Inferior parietal cortex (tissue), 1 donor: ENCODE data around the gene ZCWPW1.
"Not testable (repeated sequence)": the region's sequence is repeated elsewhere in the genome, so short reads cannot be mapped to it uniquely, and the experiment has no call there.

Experiments
- DNase-seq: peaks from one replicate; pipeline ENCODE4 v3.0.0-alpha.2; 2016; ENCODE audit errors: extremely low spot score

Gene ZCWPW1

GRCh38 chr7:100400656-100401055, 27.8 kb downstream of the ZCWPW1 start:
- DNase-seq: no peak

GRCh38 chr7:100400041-100400440, 28.5 kb downstream of the ZCWPW1 start:
- DNase-seq: no peak

- DNase-seq: no peak
Observed at GRCh38 chr7:100398239-100398638, 30.3 kb downstream of the ZCWPW1 start.

- no peak for DNase-seq
Observed at GRCh38 chr7:100397315-100398081, 31.0 kb downstream of the ZCWPW1 start.

GRCh38 chr7:100396421-100396982, 32.0 kb downstream of the ZCWPW1 start:
- DNase-seq: no peak

GRCh38 chr7:100394077-100394476, 34.4 kb downstream of the ZCWPW1 start:
- DNase-seq: no peak

- DNase-seq: no peak
Observed at GRCh38 chr7:100393233-100393905, 35.1 kb downstream of the ZCWPW1 start.

- no peak for DNase-seq
Observed at GRCh38 chr7:100390286-100391009, 38.1 kb downstream of the ZCWPW1 start.

GRCh38 chr7:100389437-100390088, 38.9 kb downstream of the ZCWPW1 start:
- DNase-seq: no peak

- DNase-seq: no peak
Observed at GRCh38 chr7:100387695-100388094, 40.8 kb downstream of the ZCWPW1 start.

- DNase-seq: no peak
Observed at GRCh38 chr7:100386940-100387339, 41.6 kb downstream of the ZCWPW1 start.

- DNase-seq: no peak
Observed at GRCh38 chr7:100384628-100385294, 43.7 kb downstream of the ZCWPW1 start.

- DNase-seq: not testable (repeated sequence)
Observed at GRCh38 chr7:100382234-100382853, 46.2 kb downstream of the ZCWPW1 start.

GRCh38 chr7:100381531-100382233, 46.8 kb downstream of the ZCWPW1 start:
- DNase-seq: not testable (repeated sequence)

GRCh38 chr7:100380196-100380595, 48.3 kb downstream of the ZCWPW1 start:
- no peak for DNase-seq

- no peak for DNase-seq
Observed at GRCh38 chr7:100378114-100378755, 50.3 kb downstream of the ZCWPW1 start.

GRCh38 chr7:100376066-100376465, 52.4 kb downstream of the ZCWPW1 start:
- DNase-seq: no peak

GRCh38 chr7:100374601-100375000, 53.9 kb downstream of the ZCWPW1 start:
- no peak for DNase-seq

GRCh38 chr7:100373870-100374598, 54.5 kb downstream of the ZCWPW1 start:
- not testable (repeated sequence) for DNase-seq
